ENCODE results near the gene IGF2R. TPM values are rescaled to one million over a fixed set of nuclear protein-coding genes. Genes with fewer than 3 reads are reported as not detected.

IGF2R gene
- total RNA-seq, 1 experiment from 2014 or later: 75.3 TPM

GRCh38 chr6:160080097-160080496 is 111.2 kb downstream of the IGF2R start (continued):
- TF ChIP-seq ZNF425 (CRISPR knock-in tag; conservative IDR thresholded peaks at IDR 0.05): no peak
- TF ChIP-seq CTCF (IDR thresholded peaks at IDR 0.05): no peak
- no peak for TF ChIP-seq AR (CRISPR knock-in tag; IDR thresholded peaks at IDR 0.05)
- TF ChIP-seq TEAD1 (CRISPR knock-in tag; IDR thresholded peaks at IDR 0.05): no peak
- TF ChIP-seq ZNF138 (CRISPR knock-in tag; conservative IDR thresholded peaks at IDR 0.05): no peak
- TF ChIP-seq GRHL2 (CRISPR knock-in tag; IDR thresholded peaks at IDR 0.05; ENCODE audit: insufficient replicate concordance, severe bottlenecking): no peak
- TF ChIP-seq JUN (CRISPR knock-in tag; IDR thresholded peaks at IDR 0.05): no peak

- CTCF ChIA-PET: interaction anchor here (0.7 kb wide), 1 partner anchor 216 kb away, joined by 3 read pairs; no protein-coding TSS in a partner anchor
- Mint-ChIP-seq H3K9me3 (peaks cover 21% of the 10 kb centered on the region), H3K4me1 (no peaks in the 10 kb centered on the region), H3K27me3 (ENCODE audit: low read depth) (no peaks in the 10 kb centered on the region), H3K36me3 (peaks cover 83% of the 10 kb centered on the region), H3K4me3 (no peak overlapping the region), H3K27ac (no peak overlapping the region)
- ATAC-seq (no peak), DNase-seq (ENCODE audit: low spot score) (no peak)
- TF ChIP-seq FOXP1 (CRISPR knock-in tag; IDR thresholded peaks at IDR 0.05; ENCODE audit: borderline replicate concordance) (no peak), ZNF121 (CRISPR knock-in tag; IDR thresholded peaks at IDR 0.05) (no peak)
- POLR2A ChIA-PET: no interaction called here
These were observed 112.5 kb downstream of the IGF2R start for GRCh38 chr6:160081398-160081797.

GRCh38 chr6:160082627-160083026 is 113.7 kb downstream of the IGF2R start:
- ATAC-seq (no peak), DNase-seq (ENCODE audit: low spot score) (no peak)
- Mint-ChIP-seq H3K4me3 (no peak overlapping the region), H3K27me3 (ENCODE audit: low read depth) (no peaks in the 10 kb centered on the region), H3K36me3 (peaks cover 80% of the 10 kb centered on the region), H3K9me3 (peaks cover 21% of the 10 kb centered on the region), H3K27ac (0 out of 2 replicates have a peak overlapping the region, but pooled peaks have one; percentile 28), H3K4me1 (no peaks in the 10 kb centered on the region)
- POLR2A ChIA-PET: no interaction called here
- CTCF ChIA-PET: no interaction called here
- TF ChIP-seq ZNF425 (CRISPR knock-in tag; conservative IDR thresholded peaks at IDR 0.05): no peak
- TF ChIP-seq AFF4 (CRISPR knock-in tag; IDR thresholded peaks at IDR 0.05; ENCODE audit: borderline replicate concordance): no peak
- no peak for TF ChIP-seq RORB (CRISPR knock-in tag; IDR thresholded peaks at IDR 0.05)
- TF ChIP-seq PREB (CRISPR knock-in tag; IDR thresholded peaks at IDR 0.05; ENCODE audit: borderline replicate concordance): no peak
- no peak for TF ChIP-seq FOXK1 (CRISPR knock-in tag; IDR thresholded peaks at IDR 0.05)
- no peak for TF ChIP-seq ATF1 (CRISPR knock-in tag; IDR thresholded peaks at IDR 0.05)
- TF ChIP-seq E2F5 (CRISPR knock-in tag; IDR thresholded peaks at IDR 0.05): no peak
- TF ChIP-seq IRF1 (CRISPR knock-in tag; IDR thresholded peaks at IDR 0.05): no peak
